HG03108 (cell line): ENCODE data around the gene LBH.

Experiments
- ATAC-seq: cut with Tn5 transposase; IDR thresholded peaks from one replicate; pipeline ENCODE4 v1.9.1; 2021; ENCODE audit warnings: moderate library complexity; ENCODE audit not compliant: unreplicated experiment

LBH gene

GRCh38 chr2:30216157-30216556 is 15.2 kb upstream of the LBH start:
- ATAC-seq = no peak

GRCh38 chr2:30217644-30218337 is 13.5 kb upstream of the LBH start:
- ATAC-seq = no peak

GRCh38 chr2:30218338-30218713 is 13.0 kb upstream of the LBH start:
- ATAC-seq = no peak

GRCh38 chr2:30218814-30219213 is 12.5 kb upstream of the LBH start:
- no peak for ATAC-seq

- no peak for ATAC-seq
Observed at GRCh38 chr2:30219886-30220875, 11.2 kb upstream of the LBH start.

GRCh38 chr2:30221531-30221930 is 9.8 kb upstream of the LBH start:
- ATAC-seq = no peak

GRCh38 chr2:30222031-30222430 is 9.3 kb upstream of the LBH start:
- no peak for ATAC-seq

- no peak for ATAC-seq
Observed at GRCh38 chr2:30222636-30223360, 8.5 kb upstream of the LBH start.

GRCh38 chr2:30223413-30223874 is 7.9 kb upstream of the LBH start:
- ATAC-seq = no peak

GRCh38 chr2:30224151-30224550 is 7.2 kb upstream of the LBH start:
- no peak for ATAC-seq

- peak; percentile 49 for ATAC-seq
Observed at GRCh38 chr2:30225131-30225762, 6.1 kb upstream of the LBH start.

GRCh38 chr2:30226144-30227032 is 4.9 kb upstream of the LBH start:
- ATAC-seq = no peak

GRCh38 chr2:30229596-30229995 is 1.7 kb upstream of the LBH start:
- no peak for ATAC-seq

- ATAC-seq = peak; percentile 14
Observed at GRCh38 chr2:30230497-30231211, 680 bp upstream of the LBH start.

GRCh38 chr2:30231996-30232800 is 864 bp downstream of the LBH start:
- ATAC-seq = peak; percentile 13

GRCh38 chr2:30232801-30233130 is 1.4 kb downstream of the LBH start:
- ATAC-seq = no peak

- no peak for ATAC-seq
Observed at GRCh38 chr2:30233271-30234009, 2.1 kb downstream of the LBH start.
